ENCODE results near the gene RBM11. TPM values are rescaled to one million over a fixed set of nuclear protein-coding genes. Genes with fewer than 3 reads are reported as not detected.

The RBM11 gene
- total RNA-seq, 1 experiment from 2014 or later, result 1.7 TPM

- H3K4ac ChIP-seq (ENCODE audit: low read depth, low read length), result no peak overlapping the region
- H3K18ac ChIP-seq (ENCODE audit: insufficient read length, low read depth, low read length), result no peak overlapping the region
- Mint-ChIP-seq H3K4me3 (no peak overlapping the region), H3K36me3 (ENCODE audit: insufficient read depth in 1 of 3, low read depth in 3 of 3) (peaks cover 3 to 11% (median 5%) of the 10 kb centered on the region in 3 experiments; a peak in 6 of 7 replicates), H3K27ac (no peak overlapping the region), H3K9me3 (peaks cover 38 to 44% of the 10 kb centered on the region in 2 experiments), H3K27me3 (ENCODE audit: low read depth) (no peaks in the 10 kb centered on the region), H3K4me1 (no peaks in the 10 kb centered on the region)
- no peaks in the 10 kb centered on the region for H3K23me2 ChIP-seq (ENCODE audit: insufficient read length, low read depth, low read length, poor library complexity, severe bottlenecking)
- no peak overlapping the region for H3K23ac ChIP-seq (ENCODE audit: insufficient read length, low read depth, low read length)
- no peak overlapping the region for H4K8ac ChIP-seq (replicated peaks; ENCODE audit: insufficient read length, low read depth, low read length)
- H3K14ac ChIP-seq (ENCODE audit: insufficient read depth, low read length), result no peak overlapping the region
- H2BK12ac ChIP-seq (ENCODE audit: insufficient read length, low read depth, low read length), result no peak overlapping the region
- no peaks in the 10 kb centered on the region for H3K79me1 ChIP-seq (ENCODE audit: insufficient read depth, low read depth, low read length, poor library complexity, severe bottlenecking)
- H3K27me3 ChIP-seq (ENCODE audit: insufficient read depth, low read length), result no peaks in the 10 kb centered on the region
- H3K9me3 ChIP-seq (ENCODE audit: control insufficient read depth, low read depth, low read length), result peaks cover 2% of the 10 kb centered on the region
- H2AFZ ChIP-seq (ENCODE audit: low read length), result no peak overlapping the region
- H3K79me2 ChIP-seq (ENCODE audit: insufficient read depth, low read length), result no peaks in the 10 kb centered on the region
- no peak overlapping the region for H3K56ac ChIP-seq (ENCODE audit: insufficient read length, low read depth, low read length)
- no peak overlapping the region for H4K5ac ChIP-seq (ENCODE audit: insufficient read length, low read depth, low read length)
- H2BK20ac ChIP-seq (ENCODE audit: low read depth, low read length, poor library complexity, severe bottlenecking), result no peak overlapping the region
- no peak overlapping the region for H3T11ph ChIP-seq (ENCODE audit: low read length)
- H3K4me2 ChIP-seq (ENCODE audit: insufficient read depth, insufficient read length, low read length), result no peak overlapping the region
- no peak overlapping the region for H2AK5ac ChIP-seq (ENCODE audit: insufficient read length, low read length)
- DNase-seq, result no peak
- no peak overlapping the region for H4K91ac ChIP-seq (ENCODE audit: insufficient read length, low read depth, low read length)
- no peak for TF ChIP-seq CTCF (conservative IDR thresholded peaks at IDR 0.05)
- no peaks in the 10 kb centered on the region for H3K4me1 ChIP-seq (ENCODE audit: insufficient read depth, low read length)
- no peak overlapping the region for H3K27ac ChIP-seq (ENCODE audit: insufficient read length, low read depth, low read length)
- no peak overlapping the region for H2BK120ac ChIP-seq (ENCODE audit: low read depth, low read length, poor library complexity, severe bottlenecking)
- no peaks in the 10 kb centered on the region for H4K20me1 ChIP-seq (ENCODE audit: control insufficient read depth, insufficient read depth, insufficient read length)
- no CpG with 5 or more reads among the region's 1 CpG for WGBS (ENCODE audit: extremely low coverage, insufficient read length, low lambda C conversion rate)
- H2BK15ac ChIP-seq (ENCODE audit: low read depth, low read length), result no peak overlapping the region
- H2BK5ac ChIP-seq (ENCODE audit: insufficient read length, low read length), result no peak overlapping the region
- no peak overlapping the region for H3K9ac ChIP-seq (ENCODE audit: extremely low read depth, insufficient read length, low read length)
Measured at GRCh38 chr21:14223365-14223764, 7.4 kb downstream of the RBM11 start.
